Mammary epithelial cell (primary cell): ENCODE data around the gene FANK1.

Source experiments
- CTCF ChIP-seq, 2 donors: IDR thresholded peaks in 1 of 2; conservative IDR thresholded peaks in 1 of 2; 2 replicates each; pipeline ENCODE4 v1.5.1; 2011 to 2012; ENCODE audit warnings: inconsistent platforms in 2 of 2, low read length in 2 of 2, mild to moderate bottlenecking in 2 of 2, control low read depth in 1 of 2, low read depth in 1 of 2; ENCODE audit not compliant: insufficient read depth in 1 of 2; ENCODE audit errors: extremely low read depth in 1 of 2
- EZH2 ChIP-seq: IDR thresholded peaks from 2 replicates; pipeline ENCODE4 v1.6.1; 2012; ENCODE audit warnings: low read length, inconsistent platforms, borderline replicate concordance

GRCh38 chr10:125859128-125859817 lies 37.1 kb upstream of the FANK1 start:
- TF ChIP-seq CTCF (conservative IDR thresholded peaks at IDR 0.05 in 1 of 2, IDR thresholded peaks at IDR 0.05 in 1 of 2; ENCODE audit: extremely low read depth in 1 of 2, insufficient read depth in 1 of 2, low read depth in 1 of 2, low read length in 2 of 2) (no peak), EZH2 (no peak)
